Cardiac muscle cell (in vitro differentiated cells and primary cell): ENCODE measurements around the gene MAP3K9. TPM values are rescaled to one million over a fixed set of nuclear protein-coding genes. Genes with fewer than 3 reads are reported as not detected.

ENCODE experiments used
- DNase-seq, 2 donors: peaks; one replicate each; pipeline versions ENCODE4 v3.0.0 to v3.0.0-alpha.2; 2010 to 2017; ENCODE audit warnings: low read depth in 1 of 2, low spot score in 1 of 2
- H3K27ac ChIP-seq: fragments of 200-600 bp; sonication (generic); 2 replicates; pipeline ENCODE4 v1.5.1; 2016
- H3K27me3 ChIP-seq: fragments of 200-600 bp; sonication (generic); 2 replicates; pipeline ENCODE4 v1.6.0; 2016; ENCODE audit warnings: control low read depth
- H3K36me3 ChIP-seq: fragments of 200-600 bp; sonication (generic); 2 replicates; pipeline ENCODE4 v1.5.1; 2016; ENCODE audit warnings: control low read depth
- H3K4me1 ChIP-seq: fragments of 200-600 bp; sonication (generic); 2 replicates; pipeline ENCODE4 v1.8.1; 2017; ENCODE audit warnings: low read depth, mild to moderate bottlenecking, mixed run types
- H3K4me3 ChIP-seq: fragments of 200-600 bp; sonication (generic); 2 replicates; pipeline ENCODE4 v1.5.1; 2016; ENCODE audit warnings: mild to moderate bottlenecking
- H3K9me3 ChIP-seq: fragments of 200-600 bp; sonication (generic); 2 replicates; pipeline ENCODE4 v1.5.1; 2017; ENCODE audit warnings: low read depth, mild to moderate bottlenecking, control low read depth
- polyA plus RNA-seq: library from polyadenylated mRNA; unstranded; fragments of >200 nt; fragmentation: Nextera tagmentation; extraction: Ambion mirVana; gene quantifications from 2 replicates; pipeline ENCODE4 v1.2.1, GENCODE V29; 2016
- total RNA-seq: library from RNA; depleted of rRNA; stranded (reverse); fragments of >200 nt; gene quantifications from 2 replicates; pipeline ENCODE4 v1.2.3, GENCODE V29; 2016
- TF ChIP-seq, protein P1 (sequence below): IDR thresholded peaks from 2 replicates; pipeline ENCODE4 v1.5.1; 2012; ENCODE audit warnings: low read depth, mild to moderate bottlenecking, low read length

Gene MAP3K9
- total and polyA plus RNA-seq, 2 experiments from 2014 or later: 5.4 to 7.4 TPM

DNA sequence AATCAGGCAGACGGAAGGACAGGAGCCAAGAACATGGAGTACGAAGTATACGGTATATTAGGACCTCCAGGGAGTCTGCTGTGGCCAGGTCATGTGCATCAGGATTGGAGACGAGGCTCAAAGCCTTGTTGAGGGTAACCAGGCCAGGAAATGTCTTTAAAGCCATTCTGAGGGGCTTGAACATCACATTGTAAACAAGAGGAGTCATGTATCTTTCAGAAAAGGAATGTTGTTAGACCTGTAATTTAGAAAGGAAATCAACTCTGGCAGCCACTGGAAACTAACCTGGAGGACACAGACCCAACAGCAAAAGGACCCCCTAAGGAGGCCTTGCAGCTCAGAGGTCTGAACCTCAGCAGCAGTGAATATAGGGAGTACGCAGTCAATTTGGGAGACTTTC is 7.5 kb downstream of the MAP3K9 start:
- DNase-seq: no peak
- peaks cover 11% of the 10 kb centered on the region for H3K36me3 ChIP-seq
- no peak overlapping the region for H3K27ac ChIP-seq
- TF ChIP-seq, protein P1, sequence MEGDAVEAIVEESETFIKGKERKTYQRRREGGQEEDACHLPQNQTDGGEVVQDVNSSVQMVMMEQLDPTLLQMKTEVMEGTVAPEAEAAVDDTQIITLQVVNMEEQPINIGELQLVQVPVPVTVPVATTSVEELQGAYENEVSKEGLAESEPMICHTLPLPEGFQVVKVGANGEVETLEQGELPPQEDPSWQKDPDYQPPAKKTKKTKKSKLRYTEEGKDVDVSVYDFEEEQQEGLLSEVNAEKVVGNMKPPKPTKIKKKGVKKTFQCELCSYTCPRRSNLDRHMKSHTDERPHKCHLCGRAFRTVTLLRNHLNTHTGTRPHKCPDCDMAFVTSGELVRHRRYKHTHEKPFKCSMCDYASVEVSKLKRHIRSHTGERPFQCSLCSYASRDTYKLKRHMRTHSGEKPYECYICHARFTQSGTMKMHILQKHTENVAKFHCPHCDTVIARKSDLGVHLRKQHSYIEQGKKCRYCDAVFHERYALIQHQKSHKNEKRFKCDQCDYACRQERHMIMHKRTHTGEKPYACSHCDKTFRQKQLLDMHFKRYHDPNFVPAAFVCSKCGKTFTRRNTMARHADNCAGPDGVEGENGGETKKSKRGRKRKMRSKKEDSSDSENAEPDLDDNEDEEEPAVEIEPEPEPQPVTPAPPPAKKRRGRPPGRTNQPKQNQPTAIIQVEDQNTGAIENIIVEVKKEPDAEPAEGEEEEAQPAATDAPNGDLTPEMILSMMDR: no peak
- H3K4me3 ChIP-seq: no peak overlapping the region
- H3K9me3 ChIP-seq: no peaks in the 10 kb centered on the region
- H3K4me1 ChIP-seq: no peaks in the 10 kb centered on the region
- H3K27me3 ChIP-seq: no peaks in the 10 kb centered on the region

DNA sequence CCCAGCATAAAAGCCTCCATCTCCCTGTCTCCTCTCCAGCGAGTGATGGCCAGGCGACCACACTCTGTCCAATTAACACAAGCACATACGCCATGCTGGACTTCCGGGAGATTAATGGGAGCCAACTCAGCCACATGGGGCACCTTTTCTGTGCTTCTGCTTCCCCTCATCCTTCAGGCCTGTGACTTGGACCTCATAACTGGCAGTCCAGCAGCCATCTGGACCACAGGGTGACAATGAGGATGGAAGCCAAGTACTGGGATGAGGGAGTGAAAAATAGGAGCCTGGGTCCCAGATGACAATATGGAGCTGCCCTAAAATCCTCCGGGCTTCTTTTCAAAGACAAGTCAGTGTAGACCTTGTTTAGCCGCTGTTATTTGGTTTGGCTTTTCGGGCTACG is 12.8 kb downstream of the MAP3K9 start:
- no peaks in the 10 kb centered on the region for H3K27me3 ChIP-seq
- H3K4me3 ChIP-seq: no peak overlapping the region
- H3K36me3 ChIP-seq: peaks cover 15% of the 10 kb centered on the region
- DNase-seq: no peak
- H3K9me3 ChIP-seq: no peaks in the 10 kb centered on the region
- H3K27ac ChIP-seq: no peak overlapping the region
- TF ChIP-seq, protein P1: no peak
- no peaks in the 10 kb centered on the region for H3K4me1 ChIP-seq

GRCh38 chr14:70794294-70794693 is 15.0 kb downstream of the MAP3K9 start:
- no peak overlapping the region for H3K4me3 ChIP-seq
- TF ChIP-seq, protein P1: no peak
- H3K36me3 ChIP-seq: peaks cover 7% of the 10 kb centered on the region
- no peak for DNase-seq
- H3K27ac ChIP-seq: no peak overlapping the region
- no peaks in the 10 kb centered on the region for H3K9me3 ChIP-seq
- H3K27me3 ChIP-seq: no peaks in the 10 kb centered on the region
- H3K4me1 ChIP-seq: no peaks in the 10 kb centered on the region

GRCh38 chr14:70793637-70794036 is 15.7 kb downstream of the MAP3K9 start:
- no peak overlapping the region for H3K4me3 ChIP-seq
- peaks cover 7% of the 10 kb centered on the region for H3K36me3 ChIP-seq
- TF ChIP-seq, protein P1: no peak
- no peaks in the 10 kb centered on the region for H3K4me1 ChIP-seq
- no peaks in the 10 kb centered on the region for H3K9me3 ChIP-seq
- H3K27ac ChIP-seq: no peak overlapping the region
- H3K27me3 ChIP-seq: no peaks in the 10 kb centered on the region
- DNase-seq: no peak

- peaks cover 6% of the 10 kb centered on the region for H3K36me3 ChIP-seq
- no peaks in the 10 kb centered on the region for H3K4me1 ChIP-seq
- H3K27ac ChIP-seq: no peak overlapping the region
- no peaks in the 10 kb centered on the region for H3K27me3 ChIP-seq
- H3K9me3 ChIP-seq: no peaks in the 10 kb centered on the region
- DNase-seq: no peak
- TF ChIP-seq, protein P1: no peak
- no peak overlapping the region for H3K4me3 ChIP-seq
Measured at GRCh38 chr14:70792939-70793338, 16.4 kb downstream of the MAP3K9 start.

DNA sequence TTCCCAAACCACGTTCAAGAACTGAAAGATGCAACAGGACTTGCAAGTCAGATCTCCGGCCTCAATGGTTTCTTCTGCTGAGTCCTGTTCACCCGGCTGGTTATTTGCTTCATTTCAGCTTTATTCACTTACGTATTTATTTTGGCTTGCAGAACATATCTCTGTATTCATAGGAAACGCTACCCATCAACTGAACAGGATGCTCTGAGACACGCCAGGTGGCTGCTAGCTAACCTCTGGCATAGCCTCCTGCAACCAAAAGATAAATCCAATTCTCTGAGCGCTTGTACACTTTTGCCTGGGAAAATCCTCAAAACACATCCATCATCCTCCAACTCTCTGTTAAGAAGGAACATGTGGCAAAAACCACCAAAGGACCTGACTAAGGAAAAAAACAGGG is 17.3 kb downstream of the MAP3K9 start:
- no peaks in the 10 kb centered on the region for H3K9me3 ChIP-seq
- H3K27me3 ChIP-seq: no peaks in the 10 kb centered on the region
- no peak for DNase-seq
- TF ChIP-seq, protein P1: no peak
- peaks cover 4% of the 10 kb centered on the region for H3K36me3 ChIP-seq
- no peak overlapping the region for H3K4me3 ChIP-seq
- H3K27ac ChIP-seq: no peak overlapping the region
- no peaks in the 10 kb centered on the region for H3K4me1 ChIP-seq
